ENCODE data around the gene LRRC31.
A peak's percentile ranks its signal among the peaks of the same experiment; 100 is the strongest.

The LRRC31 gene

GRCh38 chr3:169869484-169870220 lies at the start of gene LRRC31:
TSS of gene LRRC31 (minus strand) at chr3:169869935. CDS start at chr3:169869807, 128 bp downstream.
- TF ChIP-seq CTCF (conservative IDR thresholded peaks at IDR 0.05), result no peak
- H3K27ac ChIP-seq, result peak within 1 kb of the TSS; percentile 77

- no peak for TF ChIP-seq CTCF (conservative IDR thresholded peaks at IDR 0.05)
Observed at GRCh38 chr3:169914321-169914720, 44.6 kb upstream of the LRRC31 start.

GRCh38 chr3:169913323-169913722 lies 43.6 kb upstream of the LRRC31 start:
- no peak for TF ChIP-seq CTCF (conservative IDR thresholded peaks at IDR 0.05)
- H3K27ac ChIP-seq, result no peak overlapping the region

More at GRCh38 chr3:169914321-169914720, 44.6 kb upstream of the LRRC31 start:
- no peak overlapping the region for H3K27ac ChIP-seq

GRCh38 chr3:169911272-169911671 lies 41.5 kb upstream of the LRRC31 start, which contains the start of gene SAMD7:
TSS of gene SAMD7 (plus strand) at chr3:169911572. CDS start at chr3:169919499, 7,927 bp downstream.
- no peak for TF ChIP-seq CTCF (conservative IDR thresholded peaks at IDR 0.05)
- no peak within 1 kb of the TSS for H3K27ac ChIP-seq

- no peak for TF ChIP-seq CTCF (conservative IDR thresholded peaks at IDR 0.05)
- H3K27ac ChIP-seq, result no peak overlapping the region
Observed at GRCh38 chr3:169907944-169908343, 38.2 kb upstream of the LRRC31 start.

GRCh38 chr3:169907476-169907875 lies 37.7 kb upstream of the LRRC31 start:
- no peak for TF ChIP-seq CTCF (conservative IDR thresholded peaks at IDR 0.05)
- no peak overlapping the region for H3K27ac ChIP-seq

- TF ChIP-seq CTCF (conservative IDR thresholded peaks at IDR 0.05), result no peak
- H3K27ac ChIP-seq, result peak overlapping the region; percentile 69
Observed at GRCh38 chr3:169905404-169905803, 35.7 kb upstream of the LRRC31 start.

All from VCaP (cell line).